GM23248 (cell line): ENCODE results near the gene CPNE7.

Source experiments
- EZH2 ChIP-seq: fragments of 200-600 bp; sonication (generic); IDR thresholded peaks from 2 replicates; pipeline ENCODE4 v1.6.1; 2018; ENCODE audit warnings: antibody characterized with exemption, mild to moderate bottlenecking; ENCODE audit not compliant: insufficient read depth, poor library complexity, severe bottlenecking
- EZH2phosphoT487 ChIP-seq: fragments of 200-600 bp; sonication (generic); IDR thresholded peaks from 2 replicates; pipeline ENCODE4 v1.6.1; 2018; ENCODE audit warnings: antibody characterized with exemption, moderate library complexity, mild to moderate bottlenecking, low read depth; ENCODE audit not compliant: insufficient read depth

DNA sequence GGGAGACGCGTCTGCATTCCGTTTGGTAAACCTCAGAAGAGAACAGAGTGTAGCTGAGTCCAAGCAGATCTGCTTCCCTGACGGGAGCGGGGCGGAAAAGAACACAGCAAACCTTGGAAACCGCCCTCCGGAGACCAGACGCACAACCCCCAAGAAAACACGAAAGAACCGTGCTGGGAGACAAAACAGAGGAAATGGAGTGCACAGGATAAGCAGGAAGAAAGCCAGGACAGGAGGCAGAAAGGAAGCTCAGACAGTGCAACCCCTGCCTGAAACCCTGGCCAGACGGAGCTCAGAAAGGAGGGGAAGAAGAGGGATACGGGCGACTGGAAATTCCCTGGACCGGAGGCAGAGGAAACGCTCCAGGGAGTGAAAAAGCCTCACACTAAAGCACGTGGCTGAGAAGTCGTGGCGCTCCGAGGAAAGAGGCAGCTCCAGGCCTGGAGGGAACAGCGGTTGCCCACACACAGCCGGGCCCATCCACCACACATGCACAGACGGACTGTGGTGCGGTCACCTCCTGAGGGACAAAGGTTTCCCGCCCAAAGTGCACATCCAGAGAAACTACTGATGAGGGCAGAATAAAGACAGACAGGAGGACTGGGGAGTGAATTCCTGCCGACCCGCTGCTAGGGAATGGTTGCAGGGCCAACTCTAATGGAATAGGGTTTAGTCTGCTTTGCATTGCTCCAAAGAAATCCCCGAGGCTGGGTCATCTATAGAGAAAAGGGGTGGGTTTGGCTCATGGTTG, 48.1 kb downstream of the CPNE7 start:
- TF ChIP-seq EZH2phosphoT487: no peak
- TF ChIP-seq EZH2: no peak
